GM10266 (cell line): ENCODE measurements around the gene ZNF501.

Experiments used
- DNase-seq: peaks from one replicate; pipeline ENCODE4 v3.0.0; 2012; ENCODE audit errors: extremely low spot score
- CTCF ChIP-seq: IDR thresholded peaks from 2 replicates; pipeline ENCODE4 v1.5.1; 2012; ENCODE audit warnings: mild to moderate bottlenecking, low read depth; ENCODE audit not compliant: control insufficient read depth, insufficient read depth; ENCODE audit errors: missing control alignments

Gene ZNF501

DNA sequence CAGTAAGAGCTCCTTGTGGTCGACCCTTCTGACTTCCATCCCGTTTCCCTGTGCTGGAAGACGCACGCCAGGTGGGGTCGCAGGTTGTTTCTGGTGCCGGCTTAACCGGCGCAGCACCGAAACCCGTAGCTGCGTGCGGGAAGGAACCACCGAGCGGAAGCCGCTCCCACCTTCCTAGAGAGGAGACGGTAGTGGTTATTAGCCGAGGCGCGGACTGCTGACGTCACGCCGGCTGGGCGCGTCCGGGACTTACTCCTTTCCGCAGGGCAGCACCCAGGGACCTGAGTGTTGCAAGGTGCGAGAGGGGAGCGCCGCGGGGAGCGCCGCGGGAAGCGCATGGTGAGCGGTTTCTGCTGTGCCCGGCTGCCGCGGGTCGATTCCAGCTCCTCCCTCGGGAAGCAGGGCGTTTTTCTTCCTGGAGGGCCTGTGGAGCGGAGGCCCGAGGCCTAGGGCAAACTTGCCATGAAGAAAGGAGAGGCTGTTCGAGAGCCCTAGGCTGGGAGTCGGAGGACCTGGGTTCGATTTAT is at the start of gene ZNF501:
TSS of gene ZNF501 (plus strand) at position 252 of the 527 bp plus-strand sequence. CDS start 4,787 bp downstream, outside the sequence.
- DNase-seq: peak; percentile 76

DNA sequence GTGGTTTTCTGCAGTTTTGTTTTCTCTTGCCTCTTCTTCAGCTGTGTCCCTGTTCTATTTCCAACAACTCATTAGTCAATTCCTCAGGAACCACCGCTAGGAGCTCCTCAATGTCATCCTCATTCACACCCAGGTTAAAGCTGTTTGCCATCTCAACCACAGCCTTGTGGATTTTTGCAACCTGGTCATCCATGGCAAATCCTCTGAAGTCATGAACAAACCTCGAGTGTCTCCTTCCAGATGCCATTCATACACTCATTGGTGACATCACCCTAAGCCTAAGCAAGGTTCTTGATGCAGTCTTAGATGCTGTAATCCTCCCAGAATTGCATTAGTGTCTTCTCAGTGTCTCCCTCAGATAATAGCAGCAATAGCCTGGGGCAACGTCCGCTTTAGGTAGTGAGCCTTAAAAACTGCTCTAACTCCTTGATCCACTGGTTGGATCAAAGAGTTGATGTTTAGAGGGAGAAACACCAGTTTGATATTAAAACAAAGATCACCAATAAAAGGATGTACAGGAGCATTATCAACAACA is 48.4 kb upstream of the ZNF501 start:
- DNase-seq: no peak
- TF ChIP-seq CTCF: no peak

More for the DNA sequence above, at the start of gene ZNF501:
- no peak for TF ChIP-seq CTCF

DNA sequence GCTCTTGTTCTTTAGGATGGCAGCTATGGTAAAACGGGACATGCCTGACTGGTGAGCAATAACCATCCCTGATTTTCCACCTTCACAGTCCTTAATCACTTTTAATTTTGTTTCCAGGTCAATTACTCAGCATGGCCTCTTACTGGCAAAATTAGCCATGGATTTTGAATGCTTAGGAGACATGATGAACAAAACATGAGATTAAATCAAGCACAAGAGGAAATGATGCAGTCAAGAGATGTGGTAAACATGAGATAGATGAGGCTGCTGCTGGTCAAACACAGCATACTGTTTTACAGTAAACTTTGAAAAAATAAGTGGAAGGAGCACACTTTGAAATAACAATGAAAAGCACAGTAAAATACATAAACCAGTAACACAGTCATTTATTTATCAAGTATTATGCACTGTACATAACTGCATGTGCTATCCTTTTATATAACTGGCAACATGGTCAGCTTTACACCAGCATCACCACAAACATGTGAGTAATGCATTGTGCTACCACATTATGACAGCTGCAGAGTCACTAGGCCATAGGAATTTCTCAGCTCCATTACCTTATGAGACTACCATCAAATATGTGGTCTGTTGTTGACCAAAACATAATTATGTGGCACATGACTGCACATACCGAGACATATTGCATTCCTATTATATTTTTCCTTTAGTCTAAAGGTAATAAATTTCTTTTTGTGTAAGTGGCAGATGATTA is 47.1 kb upstream of the ZNF501 start:
- no peak for TF ChIP-seq CTCF
- no peak for DNase-seq

DNA sequence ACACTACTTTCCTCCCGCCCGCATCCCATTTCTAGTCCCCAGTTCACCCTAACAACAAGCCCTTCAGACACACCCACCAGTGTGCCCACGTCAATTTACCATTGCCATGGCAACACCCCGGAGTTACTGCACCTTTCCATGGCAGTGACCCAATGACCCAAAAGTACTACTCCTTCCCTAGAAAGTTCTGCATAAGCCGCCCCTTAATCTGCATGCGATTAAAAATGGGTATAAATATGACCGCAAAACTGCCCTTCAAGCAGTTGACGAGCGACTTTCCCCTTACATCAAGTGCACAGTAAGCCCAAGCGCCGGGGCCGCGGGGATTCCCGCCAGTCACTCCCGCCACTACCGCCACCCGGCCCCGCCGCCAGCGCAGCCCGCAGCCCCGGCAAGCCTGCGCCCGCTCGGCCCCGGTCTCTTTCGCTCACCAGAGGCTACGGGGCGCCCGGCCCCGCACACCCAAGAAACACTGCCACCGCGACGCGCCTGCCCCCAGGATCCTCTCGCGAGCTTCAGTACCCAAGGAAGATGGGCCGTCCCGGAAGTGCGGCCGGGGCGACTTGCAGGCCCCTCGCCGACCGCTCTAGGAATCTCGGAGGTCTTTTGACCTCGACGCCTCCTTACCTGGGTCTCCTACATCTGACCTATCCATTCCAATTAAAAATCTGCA is 44.2 kb upstream of the ZNF501 start:
- peak; percentile 83 for DNase-seq
- TF ChIP-seq CTCF: no peak

DNA sequence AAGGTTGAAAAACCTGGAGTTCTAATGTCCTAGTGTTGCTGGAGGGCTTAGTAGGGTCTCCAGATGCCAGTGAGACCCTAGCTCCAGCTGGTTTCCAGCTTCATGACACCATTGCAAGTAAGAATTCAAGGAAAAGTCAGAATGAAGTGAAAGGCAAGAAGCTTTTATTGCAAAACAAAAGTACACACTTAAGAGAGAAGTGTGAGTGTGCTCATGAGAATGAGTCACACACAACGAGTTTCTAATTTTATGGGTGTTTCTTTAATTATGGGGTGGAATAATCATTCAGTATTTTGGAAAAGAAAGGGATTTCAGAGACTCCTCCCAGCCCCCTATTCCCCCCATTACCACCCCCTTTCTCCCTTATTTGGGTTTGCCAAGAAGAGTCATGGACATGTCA is 41.5 kb upstream of the ZNF501 start:
- TF ChIP-seq CTCF: no peak

DNA sequence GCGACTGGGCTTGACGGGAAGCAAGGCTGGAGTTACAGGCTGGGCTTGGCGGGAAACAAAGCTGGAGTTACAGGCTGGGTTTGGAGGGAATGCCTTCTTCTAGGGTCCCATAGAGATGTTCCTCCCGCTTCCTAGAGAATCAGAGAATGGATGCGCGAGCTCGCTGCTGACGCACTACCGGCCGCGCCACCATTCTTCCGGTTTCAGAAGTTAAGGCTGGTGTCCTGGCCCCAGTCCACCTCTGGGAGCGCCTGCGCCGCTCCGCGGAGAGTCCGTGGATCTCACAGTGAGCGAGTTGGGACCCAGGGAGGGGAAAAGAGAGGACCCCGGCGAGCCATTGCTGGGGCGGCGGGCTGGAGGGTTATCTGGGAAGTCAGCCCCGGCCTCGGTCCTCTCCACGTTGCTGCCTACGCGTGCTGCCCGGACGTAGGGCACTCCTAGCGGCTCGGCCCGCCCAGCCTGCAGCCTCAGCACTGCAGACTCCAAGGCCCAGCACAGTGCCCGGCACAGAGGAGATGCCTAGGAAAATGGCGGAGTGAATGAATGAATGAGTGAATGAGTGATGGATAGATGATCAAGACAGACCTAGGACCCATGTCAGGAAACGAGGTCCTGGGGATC is 16.9 kb upstream of the ZNF501 start, which contains the start of gene ZNF502:
TSS of gene ZNF502 (plus strand) at position 206 of the 621 bp plus-strand sequence. CDS start 7,602 bp downstream, outside the sequence.
- TF ChIP-seq CTCF: no peak
- DNase-seq: peak; percentile 38

More for the DNA sequence above, 41.5 kb upstream of the ZNF501 start:
- no peak for DNase-seq
